WTC11 (cell line): Measurements from ENCODE around the gene OR52W1. TPM values are rescaled to one million over a fixed set of nuclear protein-coding genes. Genes with fewer than 3 reads are reported as not detected.

ENCODE experiments used
- ATAC-seq: fragments of 200-7000 bp; cut with Tn5 transposase; 2 replicates; pipeline ENCODE4 v1.10.0; 2021; ENCODE audit warnings: mild to moderate bottlenecking, moderate library complexity
- CTCF ChIA-PET: fragments of 300-600 bp; sonication (Branson Sonifier 250); formaldehyde crosslinking; loops from one replicate; lab custom pipeline; 2021; ENCODE audit warnings: antibody characterized with exemption; lab: Charles Lee
- POLR2A ChIA-PET: fragments of 350-600 bp; sonication (Branson Sonifier 250); formaldehyde crosslinking; loops from one replicate; lab custom pipeline; 2021; ENCODE audit warnings: antibody characterized with exemption; lab: Charles Lee
- DNase-seq: peaks from one replicate; pipeline ENCODE4 v3.0.0; 2021; ENCODE audit warnings: low spot score
- H3K27ac Mint-ChIP-seq: 2 replicates; pipeline ENCODE4 v1.8.0; 2021; ENCODE audit warnings: mixed read lengths
- H3K27me3 Mint-ChIP-seq: 2 replicates; pipeline ENCODE4 v1.8.0; 2021; ENCODE audit warnings: low read depth, mild to moderate bottlenecking, moderate library complexity, mixed read lengths
- H3K36me3 Mint-ChIP-seq: 2 replicates; pipeline ENCODE4 v1.8.0; 2021; ENCODE audit warnings: mixed read lengths
- H3K4me1 Mint-ChIP-seq: 2 replicates; pipeline ENCODE4 v1.8.0; 2022; ENCODE audit warnings: mixed read lengths
- H3K4me3 Mint-ChIP-seq: 2 replicates; pipeline ENCODE4 v1.8.0; 2021; ENCODE audit warnings: mild to moderate bottlenecking, moderate library complexity, mixed read lengths
- H3K9me3 Mint-ChIP-seq: 2 replicates; pipeline ENCODE4 v1.8.0; 2021; ENCODE audit warnings: mixed read lengths
- AFF4 ChIP-seq: sonication (generic); formaldehyde crosslinking; IDR thresholded peaks from 2 replicates; pipeline ENCODE4 v1.8.1; 2023; ENCODE audit warnings: mild to moderate bottlenecking, missing genetic modification reagents, borderline replicate concordance
- ATF3 ChIP-seq: sonication (generic); formaldehyde crosslinking; conservative IDR thresholded peaks from 2 replicates; pipeline ENCODE4 v1.8.1; 2022; ENCODE audit warnings: mild to moderate bottlenecking, missing genetic modification reagents
- CREM ChIP-seq: sonication (generic); formaldehyde crosslinking; IDR thresholded peaks from 2 replicates; pipeline ENCODE4 v1.8.1; 2022; ENCODE audit warnings: mild to moderate bottlenecking, missing genetic modification reagents, moderate library complexity
- FOXJ3 ChIP-seq: sonication (generic); formaldehyde crosslinking; IDR thresholded peaks from 2 replicates; pipeline ENCODE4 v1.9.0; 2021; ENCODE audit warnings: missing genetic modification reagents, mild to moderate bottlenecking, borderline replicate concordance
- FOXK1 ChIP-seq: sonication (generic); formaldehyde crosslinking; IDR thresholded peaks from 2 replicates; pipeline ENCODE4 v1.8.0; 2022; ENCODE audit warnings: mild to moderate bottlenecking, moderate library complexity, missing genetic modification reagents
- HMGA2 ChIP-seq: fragments of 250-450 bp; sonication (Bioruptor Pico); IDR thresholded peaks from 2 replicates; pipeline ENCODE4 v1.4.0; 2021; ENCODE audit warnings: mild to moderate bottlenecking, moderate library complexity
- MAX ChIP-seq: sonication (generic); formaldehyde crosslinking; IDR thresholded peaks from 2 replicates; pipeline ENCODE4 v1.8.0; 2022; ENCODE audit warnings: mild to moderate bottlenecking, missing genetic modification reagents
- MLX ChIP-seq: sonication (generic); formaldehyde crosslinking; IDR thresholded peaks from 2 replicates; pipeline ENCODE4 v1.8.1; 2023; ENCODE audit warnings: mild to moderate bottlenecking, missing genetic modification reagents, moderate library complexity
- MYBL2 ChIP-seq: sonication (generic); formaldehyde crosslinking; IDR thresholded peaks from 2 replicates; pipeline ENCODE4 v1.8.1; 2023; ENCODE audit warnings: mild to moderate bottlenecking, moderate library complexity, missing genetic modification reagents
- NFATC4 ChIP-seq: fragments of 250-450 bp; sonication (Bioruptor Pico); IDR thresholded peaks from 2 replicates; pipeline ENCODE4 v1.9.0; 2021; ENCODE audit warnings: mild to moderate bottlenecking
- OVOL2 ChIP-seq: fragments of 250-450 bp; sonication (Bioruptor Pico); IDR thresholded peaks from 2 replicates; pipeline ENCODE4 v1.9.0; 2021; ENCODE audit warnings: mild to moderate bottlenecking, borderline replicate concordance
- RELA ChIP-seq: sonication (generic); formaldehyde crosslinking; IDR thresholded peaks from 2 replicates; pipeline ENCODE4 v1.8.1; 2022; ENCODE audit warnings: missing genetic modification reagents, mild to moderate bottlenecking, borderline replicate concordance
- SP1 ChIP-seq: sonication (generic); formaldehyde crosslinking; conservative IDR thresholded peaks from 2 replicates; pipeline ENCODE4 v1.8.1; 2022; ENCODE audit warnings: missing genetic modification reagents
- STAT6 ChIP-seq: sonication (generic); formaldehyde crosslinking; conservative IDR thresholded peaks from 2 replicates; pipeline ENCODE4 v1.8.1; 2023; ENCODE audit warnings: mild to moderate bottlenecking, low read depth, missing genetic modification reagents, moderate library complexity
- TEAD4 ChIP-seq: sonication (generic); formaldehyde crosslinking; IDR thresholded peaks from 2 replicates; pipeline ENCODE4 v1.8.0; 2022; ENCODE audit warnings: mild to moderate bottlenecking, missing genetic modification reagents
- USF1 ChIP-seq: sonication (generic); formaldehyde crosslinking; IDR thresholded peaks from 2 replicates; pipeline ENCODE4 v1.8.0; 2022; ENCODE audit warnings: mild to moderate bottlenecking, missing genetic modification reagents
- USF2 ChIP-seq: sonication (generic); formaldehyde crosslinking; IDR thresholded peaks from 2 replicates; pipeline ENCODE4 v1.8.1; 2023; ENCODE audit warnings: mild to moderate bottlenecking, missing genetic modification reagents, moderate library complexity
- ZNF423 ChIP-seq: fragments of 250-450 bp; sonication (Bioruptor Pico); IDR thresholded peaks from 2 replicates; pipeline ENCODE4 v2.1.2; 2022; ENCODE audit warnings: mild to moderate bottlenecking, moderate library complexity
- ZNF532 ChIP-seq: fragments of 250-450 bp; sonication (Bioruptor Pico); IDR thresholded peaks from 2 replicates; pipeline ENCODE4 v1.9.0; 2021; ENCODE audit warnings: mild to moderate bottlenecking, borderline replicate concordance
- total RNA-seq: library from RNA; stranded (reverse); gene quantifications from 3 replicates; pipeline ENCODE4 v1.2.3, GENCODE V29; 2021

The OR52W1 gene
- total RNA-seq, 1 experiment from 2014 or later = not detected

- TF ChIP-seq CREM = peak; percentile 69; the same call in 1 of the 2 replicates
- no peak for TF ChIP-seq MYBL2 (CRISPR knock-in tag)
- TF ChIP-seq TEAD4 = no peak
- no peak for TF ChIP-seq FOXJ3 (CRISPR knock-in tag)
- TF ChIP-seq USF1 (CRISPR knock-in tag) = no peak
- no peak for TF ChIP-seq HMGA2 (CRISPR knock-in tag)
- TF ChIP-seq RELA = no peak
- peak; percentile 94 for TF ChIP-seq SP1 (CRISPR knock-in tag)
- peak; percentile 92 for TF ChIP-seq FOXK1 (CRISPR knock-in tag)
- no peak for TF ChIP-seq OVOL2 (CRISPR knock-in tag)
- no peak for TF ChIP-seq ATF3 (CRISPR knock-in tag)
- TF ChIP-seq MAX (CRISPR knock-in tag) = peak; percentile 13; the same call in 1 of the 2 replicates
- no peak for TF ChIP-seq MLX (CRISPR knock-in tag)
- no peak for TF ChIP-seq NFATC4 (CRISPR knock-in tag)
Observed at GRCh38 chr11:6234387-6235107, 35.5 kb downstream of the OR52W1 start, which contains the start of gene FHIP1B (continued).

GRCh38 chr11:6237266-6237665, 38.2 kb downstream of the OR52W1 start:
- CTCF ChIA-PET = interaction anchor here (0.6 to 4.5 kb wide), 5 partner anchors 15 to 126 kb away, joined by 3 to 39 read pairs (median 18); no protein-coding TSS in a partner anchor
- DNase-seq (no peak), ATAC-seq (no peak)
- Mint-ChIP-seq H3K27me3 (no peaks in the 10 kb centered on the region), H3K4me1 (peaks cover 13% of the 10 kb centered on the region), H3K9me3 (no peaks in the 10 kb centered on the region), H3K4me3 (no peak overlapping the region), H3K36me3 (no peaks in the 10 kb centered on the region), H3K27ac (no peak overlapping the region)
- POLR2A ChIA-PET = no interaction called here
- TF ChIP-seq ZNF532 (CRISPR knock-in tag) (no peak), STAT6 (CRISPR knock-in tag) (no peak), ZNF423 (no peak), USF2 (CRISPR knock-in tag) (no peak), AFF4 (CRISPR knock-in tag) (no peak)
